Endothelial cell of umbilical vein (primary cell): ENCODE data around the gene CCDC57. TPM values are rescaled to one million over a fixed set of nuclear protein-coding genes. Genes with fewer than 3 reads are reported as not detected.

Experiments used
- BruUV-seq: library from RNA; stranded (reverse); fragments of 400-500 nt; replicated peaks from 2 replicates; lab custom pipeline; 2021; lab: Mats Ljungman, UMichigan
- CTCF ChIA-PET: fragments of 300-600, 350-600 bp; sonication (Branson Sonifier 250); formaldehyde crosslinking; loops from one replicate; lab custom pipeline; 2021; ENCODE audit warnings: antibody characterized with exemption, inconsistent platforms; lab: Charles Lee
- POLR2A ChIA-PET: fragments of 300-600, 350-600 bp; sonication (Branson Sonifier 250); formaldehyde crosslinking; loops from one replicate; lab custom pipeline; 2021; ENCODE audit warnings: antibody characterized with exemption, inconsistent platforms; lab: Charles Lee
- DNase-seq: peaks from one replicate; pipeline ENCODE4 v3.0.0-alpha.2; 2011; ENCODE audit warnings: low read depth, low spot score
- FAIRE-seq: peaks from 2 replicates; lab custom pipeline; 2011; peaks lifted over from hg19 to GRCh38; lab: Jason Lieb, UNC
- H2AFZ ChIP-seq: 2 replicates; pipeline ENCODE4 v1.6.0; 2012; ENCODE audit warnings: low read depth, low read length, control low read depth, inconsistent platforms
- H3K27ac ChIP-seq: 2 replicates; pipeline ENCODE4 v1.5.1; 2011; ENCODE audit warnings: low read depth, mild to moderate bottlenecking, control low read depth, low read length, moderate library complexity; ENCODE audit not compliant: insufficient read depth
- H3K27me3 ChIP-seq, 2 experiments: 2 replicates each; pipeline versions ENCODE4 v1.6.0 to v1.6.1; 2011; ENCODE audit warnings: low read length in 2 of 2, mixed read lengths in 1 of 2; ENCODE audit not compliant: control insufficient read depth in 2 of 2, insufficient read depth in 2 of 2
- H3K36me3 ChIP-seq, 2 experiments: 2 replicates in 1 of 2; 3 replicates in 1 of 2; pipeline ENCODE4 v1.5.1; 2011; ENCODE audit warnings: low read length in 2 of 2, mild to moderate bottlenecking in 1 of 2, moderate library complexity in 1 of 2; ENCODE audit not compliant: control insufficient read depth in 2 of 2, insufficient read depth in 2 of 2; ENCODE audit errors: extremely low read depth in 1 of 2
- H3K4me1 ChIP-seq: 3 replicates; pipeline ENCODE4 v1.5.1; 2011; ENCODE audit warnings: mild to moderate bottlenecking, low read length; ENCODE audit not compliant: control insufficient read depth, insufficient read depth; ENCODE audit errors: extremely low read depth
- H3K4me2 ChIP-seq: 2 replicates; pipeline ENCODE4 v1.6.1; 2011; ENCODE audit warnings: low read length, control low read depth, mixed read lengths; ENCODE audit not compliant: insufficient read depth
- H3K4me3 ChIP-seq, 3 experiments: fragments of 200-600 bp in 1 of 3; sonication (generic), shearing (Covaris generic) in 1 of 3; replicated peaks in 1 of 3; 2 replicates each; pipeline ENCODE4 v1.5.1; 2011 to 2016; ENCODE audit warnings: control low read depth in 3 of 3, low read length in 3 of 3, mild to moderate bottlenecking in 2 of 3, inconsistent platforms in 1 of 3, low read depth in 1 of 3, moderate library complexity in 1 of 3; ENCODE audit not compliant: insufficient read depth in 1 of 3
- H3K79me2 ChIP-seq: 2 replicates; pipeline ENCODE4 v1.6.0; 2012; ENCODE audit warnings: low read length, inconsistent platforms; ENCODE audit not compliant: control insufficient read depth, insufficient read depth
- H3K9ac ChIP-seq: replicated peaks from 2 replicates; pipeline ENCODE3; 2011; ENCODE audit warnings: low read length, control low read depth; ENCODE audit not compliant: insufficient read depth; ENCODE audit errors: extremely low read depth
- H3K9me1 ChIP-seq: replicated peaks from 3 replicates; pipeline ENCODE4 v1.6.0; 2011; ENCODE audit warnings: mild to moderate bottlenecking, low read length; ENCODE audit not compliant: control insufficient read depth, insufficient read depth; ENCODE audit errors: extremely low read depth
- H3K9me3 ChIP-seq: replicated peaks from 2 replicates; pipeline ENCODE4 v1.5.1; 2012; ENCODE audit warnings: low read length, inconsistent platforms; ENCODE audit not compliant: control insufficient read depth, insufficient read depth
- H4K20me1 ChIP-seq: replicated peaks from 2 replicates; pipeline ENCODE3; 2011; ENCODE audit warnings: mild to moderate bottlenecking, low read length; ENCODE audit not compliant: control insufficient read depth, insufficient read depth; ENCODE audit errors: extremely low read depth
- EZH2 ChIP-seq: IDR thresholded peaks from 2 replicates; pipeline ENCODE4 v1.6.1; 2012; ENCODE audit warnings: borderline replicate concordance, low read depth, mild to moderate bottlenecking, moderate library complexity, low read length, inconsistent platforms; ENCODE audit not compliant: severe bottlenecking
- FOS ChIP-seq: IDR thresholded peaks from 2 replicates; pipeline ENCODE4 v1.6.1; 2011; ENCODE audit warnings: mild to moderate bottlenecking, low read length, moderate library complexity, borderline replicate concordance; ENCODE audit not compliant: insufficient read depth
- GATA2 ChIP-seq: IDR thresholded peaks from 2 replicates; pipeline ENCODE4 v1.7.0; 2011; ENCODE audit warnings: low read depth, mild to moderate bottlenecking, moderate library complexity, mixed read lengths, low read length; ENCODE audit not compliant: insufficient read length, insufficient read depth
- JUN ChIP-seq: IDR thresholded peaks from 2 replicates; pipeline ENCODE4 v1.6.1; 2011; ENCODE audit warnings: borderline replicate concordance, low read depth; ENCODE audit not compliant: insufficient read length, insufficient read depth
- MYC ChIP-seq: IDR thresholded peaks from one replicate; pipeline ENCODE4 v1.6.1; 2011; ENCODE audit warnings: mild to moderate bottlenecking, low read depth, low read length
- POLR2A ChIP-seq: IDR thresholded peaks from 2 replicates; pipeline ENCODE4 v1.6.1; 2012; ENCODE audit warnings: low read depth, mild to moderate bottlenecking, control low read depth, low read length
- POLR2AphosphoS5 ChIP-seq: IDR thresholded peaks from 2 replicates; pipeline ENCODE4 v1.6.1; 2012; ENCODE audit warnings: low read depth, mild to moderate bottlenecking, control low read depth, low read length, moderate library complexity; ENCODE audit not compliant: insufficient read depth
- dilution Hi-C: fragments of 300-500 bp; cut with MboI; formaldehyde crosslinking; loops from one replicate; pipeline ENCODE4 v1.15.0; 2019; ENCODE audit warnings: low sequenced_read_pairs; ENCODE audit not compliant: extremely low pct_ligation_motif_present
- intact Hi-C: fragments of 100-400 bp; cut with micrococcal nuclease; formaldehyde crosslinking; loops from one replicate; pipeline ENCODE4 v1.10.0; 2022
- polyA plus RNA-seq, 4 experiments: library from polyadenylated mRNA; depleted of rRNA in 3 of 4; stranded (reverse) in 3 of 4; unstranded in 1 of 4; fragments of >200 nt; gene quantifications; 2 replicates each; pipeline versions ENCODE4 v1.2.1 to v1.2.3, GENCODE V29; 2011 to 2012; ENCODE audit warnings: missing spikeins in 1 of 4
- total RNA-seq: library from RNA; stranded (reverse); gene quantifications from 2 replicates; pipeline ENCODE4 v1.2.3, GENCODE V29; 2021
- TF ChIP-seq, protein P1 (sequence below), 2 donors: IDR thresholded peaks; 1 replicate in 1 of 2; 2 replicates in 1 of 2; pipeline ENCODE4 v1.5.1; 2011; ENCODE audit warnings: low read length in 2 of 2, mild to moderate bottlenecking in 2 of 2, moderate library complexity in 2 of 2, control low read depth in 1 of 2, inconsistent platforms in 1 of 2, low read depth in 1 of 2; ENCODE audit not compliant: insufficient read depth in 1 of 2; ENCODE audit errors: extremely low read depth in 1 of 2
- TF ChIP-seq, protein P2 (sequence below): IDR thresholded peaks from 2 replicates; pipeline ENCODE4 v1.6.1; 2011; ENCODE audit not compliant: insufficient read depth, insufficient read length

CCDC57 gene
- total and polyA plus RNA-seq, 2 donors (not counting 3 experiments of a cell fraction or from before 2014, with no cell fraction given) = 18.6 to 31.6 TPM

DNA sequence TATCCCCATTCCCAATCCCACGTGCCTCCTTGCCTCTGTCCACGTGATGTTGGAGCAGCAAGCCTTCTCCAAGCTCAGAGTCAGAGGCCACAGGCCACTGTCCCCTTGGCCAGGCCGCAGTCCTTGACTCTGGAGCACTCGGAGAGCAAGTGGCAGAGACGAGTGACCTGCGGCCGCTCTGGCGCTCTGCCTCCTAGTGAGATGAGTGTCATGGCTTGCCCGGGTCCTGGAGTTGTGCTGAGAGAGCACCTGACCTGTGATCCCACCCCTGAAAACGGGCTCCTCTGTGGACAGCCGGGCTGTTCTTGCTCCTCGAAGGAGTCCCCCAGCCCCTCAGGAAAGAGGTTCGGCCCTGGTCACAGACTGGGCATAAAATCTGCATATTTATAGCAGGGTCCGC is 104.6 kb downstream of the CCDC57 start:
- no peak overlapping the region for H3K27ac ChIP-seq
- H3K4me1 ChIP-seq = peaks cover 10% of the 10 kb centered on the region
- no peaks in the 10 kb centered on the region for H3K27me3 ChIP-seq
- no peak overlapping the region for H3K9ac ChIP-seq
- no peak overlapping the region for H3K4me2 ChIP-seq
- ChIA-PET POLR2A (no interaction called here), CTCF (interaction anchor here (0.8 kb wide), 1 partner anchor 78 kb away, joined by 3 read pairs; no protein-coding TSS in a partner anchor)
- BruUV-seq = no TSS peak
- H3K79me2 ChIP-seq = no peaks in the 10 kb centered on the region
- DNase-seq (no peak), FAIRE-seq (no peak)
- H3K36me3 ChIP-seq = no peaks in the 10 kb centered on the region
- H2AFZ ChIP-seq = no peak overlapping the region
- no peak overlapping the region for H3K4me3 ChIP-seq
- no peaks in the 10 kb centered on the region for H3K9me3 ChIP-seq
- no peaks in the 10 kb centered on the region for H4K20me1 ChIP-seq
- TF ChIP-seq MYC (no peak), FOS (no peak), JUN (no peak), GATA2 (no peak), POLR2AphosphoS5 (no peak), EZH2 (no peak), POLR2A (no peak)
- TF ChIP-seq, protein P1, sequence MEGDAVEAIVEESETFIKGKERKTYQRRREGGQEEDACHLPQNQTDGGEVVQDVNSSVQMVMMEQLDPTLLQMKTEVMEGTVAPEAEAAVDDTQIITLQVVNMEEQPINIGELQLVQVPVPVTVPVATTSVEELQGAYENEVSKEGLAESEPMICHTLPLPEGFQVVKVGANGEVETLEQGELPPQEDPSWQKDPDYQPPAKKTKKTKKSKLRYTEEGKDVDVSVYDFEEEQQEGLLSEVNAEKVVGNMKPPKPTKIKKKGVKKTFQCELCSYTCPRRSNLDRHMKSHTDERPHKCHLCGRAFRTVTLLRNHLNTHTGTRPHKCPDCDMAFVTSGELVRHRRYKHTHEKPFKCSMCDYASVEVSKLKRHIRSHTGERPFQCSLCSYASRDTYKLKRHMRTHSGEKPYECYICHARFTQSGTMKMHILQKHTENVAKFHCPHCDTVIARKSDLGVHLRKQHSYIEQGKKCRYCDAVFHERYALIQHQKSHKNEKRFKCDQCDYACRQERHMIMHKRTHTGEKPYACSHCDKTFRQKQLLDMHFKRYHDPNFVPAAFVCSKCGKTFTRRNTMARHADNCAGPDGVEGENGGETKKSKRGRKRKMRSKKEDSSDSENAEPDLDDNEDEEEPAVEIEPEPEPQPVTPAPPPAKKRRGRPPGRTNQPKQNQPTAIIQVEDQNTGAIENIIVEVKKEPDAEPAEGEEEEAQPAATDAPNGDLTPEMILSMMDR (IDR thresholded peaks at IDR 0.05; ENCODE audit: extremely low read depth in 1 of 2, insufficient read depth in 1 of 2, low read depth in 1 of 2, low read length in 2 of 2) = no peak
- TF ChIP-seq, protein P2, sequence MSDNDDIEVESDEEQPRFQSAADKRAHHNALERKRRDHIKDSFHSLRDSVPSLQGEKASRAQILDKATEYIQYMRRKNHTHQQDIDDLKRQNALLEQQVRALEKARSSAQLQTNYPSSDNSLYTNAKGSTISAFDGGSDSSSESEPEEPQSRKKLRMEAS = no peak
- dilution Hi-C loops (no loop called here), intact Hi-C loops (no loop called here)
- no peaks in the 10 kb centered on the region for H3K9me1 ChIP-seq
